Activated effector memory CD4-positive, alpha-beta T cell treated with Interleukin-2 at 50 U/mL for 16 hours (primary cell): ENCODE measurements around the gene MIPEP.
"Not testable (repeated sequence)": the region's sequence is repeated elsewhere in the genome, so short reads cannot be mapped to it uniquely, and the experiment has no call there.

Experiments
- DNase-seq: peaks from one replicate; pipeline ENCODE4 v3.0.0-alpha.2; 2020

MIPEP gene

DNA sequence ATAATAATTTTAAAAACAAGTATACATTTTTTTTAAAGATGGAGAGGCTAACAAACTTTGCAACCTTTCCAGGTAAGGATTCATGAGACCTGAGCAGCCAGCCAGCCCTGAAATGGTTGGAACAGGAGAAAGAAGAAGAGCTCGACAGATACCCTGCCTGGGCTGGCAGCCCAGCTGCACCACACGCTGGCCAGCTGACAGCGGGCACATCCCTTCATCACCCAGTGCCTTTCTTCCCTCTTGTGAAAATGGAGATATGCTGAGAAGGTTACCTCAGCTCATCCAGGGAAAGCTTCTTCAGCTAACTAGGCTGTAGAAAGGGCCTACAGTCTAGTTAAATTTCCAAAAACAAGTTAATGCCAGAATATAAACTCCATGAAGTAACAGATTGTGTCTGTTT lies 4.8 kb downstream of the MIPEP start:
- DNase-seq: not testable (repeated sequence)

DNA sequence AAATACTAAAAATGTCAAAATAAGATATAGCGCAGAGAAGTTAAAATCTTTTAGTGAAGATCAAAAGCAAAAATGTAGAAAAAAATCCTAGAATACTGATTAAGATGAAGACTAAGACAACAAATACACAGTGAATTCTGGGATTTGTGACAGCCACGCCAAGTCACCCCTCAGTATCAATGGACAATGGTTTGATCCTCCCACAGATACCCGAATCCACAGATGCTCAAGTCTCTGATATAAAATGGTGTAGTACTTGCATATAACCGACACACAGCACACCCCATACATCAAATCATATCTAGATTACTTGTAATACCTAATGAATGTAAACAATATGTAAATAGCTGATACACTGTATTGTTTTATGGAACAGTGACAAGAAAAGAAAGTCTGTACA lies 5.9 kb downstream of the MIPEP start:
- DNase-seq: no peak

DNA sequence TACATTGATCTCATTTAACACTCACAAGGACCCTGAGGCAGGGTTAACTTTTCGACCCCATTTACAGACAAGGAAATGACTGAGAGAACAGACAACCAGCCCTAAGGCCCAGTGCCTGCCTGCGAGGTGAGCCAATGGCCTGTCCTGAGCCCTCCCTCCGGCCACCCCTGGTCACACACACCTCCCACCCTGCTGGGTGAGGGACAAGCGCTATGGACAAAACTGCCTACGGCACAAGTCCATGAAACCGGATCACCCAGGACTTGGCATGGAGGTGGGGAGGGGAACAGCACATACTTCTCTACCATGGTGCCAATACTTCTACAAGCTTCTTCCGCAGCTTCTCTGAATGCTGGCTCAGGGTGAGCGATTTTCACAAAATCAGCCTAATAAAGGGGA lies 7.8 kb downstream of the MIPEP start:
- not testable (repeated sequence) for DNase-seq

DNA sequence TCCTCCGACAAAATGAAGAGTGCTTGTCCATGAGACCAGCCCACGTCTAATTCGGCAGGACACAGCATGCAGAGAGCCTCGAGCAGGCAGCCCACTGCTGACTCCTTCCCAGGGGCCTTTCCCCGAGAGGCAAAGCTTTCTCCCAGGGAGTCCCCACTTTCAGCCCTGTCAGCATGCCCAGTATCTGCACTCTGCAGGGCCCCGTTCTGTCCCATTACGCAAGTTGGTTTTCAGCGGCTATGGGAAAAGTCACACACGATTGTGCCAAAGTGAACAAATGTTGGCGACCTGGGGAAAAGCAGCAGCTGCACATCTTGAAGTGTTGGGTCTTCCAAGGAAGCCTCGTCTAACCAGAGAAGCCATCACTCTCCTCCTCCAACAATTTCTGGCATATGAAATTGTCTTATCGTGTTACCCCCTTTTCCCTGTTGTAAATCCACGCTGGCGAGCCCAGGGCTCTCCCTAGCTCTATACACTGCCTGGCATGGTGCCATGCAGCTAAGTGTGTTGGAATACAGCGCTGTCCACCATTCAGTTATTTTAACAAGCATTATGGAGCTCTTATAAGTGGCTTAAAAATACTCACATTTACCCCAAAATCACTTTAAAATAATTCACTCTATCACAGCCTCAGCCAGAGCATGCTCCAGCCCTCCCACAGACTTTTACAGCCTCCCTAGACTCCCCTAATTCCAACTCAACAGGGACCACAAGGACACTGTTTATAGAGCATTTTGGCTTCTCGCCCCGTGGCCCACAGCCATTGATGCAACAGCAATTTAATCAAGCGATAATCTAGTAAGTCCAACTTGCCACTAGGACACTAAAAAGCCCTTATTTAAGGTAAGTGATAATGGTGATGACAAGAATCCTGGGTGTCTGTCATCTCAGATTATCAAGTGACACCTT lies 8.5 kb downstream of the MIPEP start:
- DNase-seq: not testable (repeated sequence)

DNA sequence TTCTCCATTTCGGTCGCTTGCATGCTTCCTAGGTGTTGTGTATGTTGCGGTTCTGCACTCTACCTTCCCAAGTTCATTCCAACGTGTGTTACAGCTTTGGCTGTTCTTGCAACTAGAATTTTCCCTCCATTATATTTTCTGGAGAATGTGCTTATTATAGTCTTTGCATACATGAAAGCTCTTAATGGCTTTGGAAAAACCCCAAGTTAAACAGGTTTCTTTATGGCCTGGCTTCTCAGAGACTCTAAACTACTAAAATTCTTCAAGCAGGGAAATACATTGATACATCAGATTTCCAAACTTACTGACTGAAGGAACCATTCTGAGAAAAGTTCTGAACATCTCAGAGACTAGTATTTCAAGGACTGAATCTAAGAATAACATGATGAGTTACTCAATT lies 11.9 kb downstream of the MIPEP start:
- DNase-seq: no peak

DNA sequence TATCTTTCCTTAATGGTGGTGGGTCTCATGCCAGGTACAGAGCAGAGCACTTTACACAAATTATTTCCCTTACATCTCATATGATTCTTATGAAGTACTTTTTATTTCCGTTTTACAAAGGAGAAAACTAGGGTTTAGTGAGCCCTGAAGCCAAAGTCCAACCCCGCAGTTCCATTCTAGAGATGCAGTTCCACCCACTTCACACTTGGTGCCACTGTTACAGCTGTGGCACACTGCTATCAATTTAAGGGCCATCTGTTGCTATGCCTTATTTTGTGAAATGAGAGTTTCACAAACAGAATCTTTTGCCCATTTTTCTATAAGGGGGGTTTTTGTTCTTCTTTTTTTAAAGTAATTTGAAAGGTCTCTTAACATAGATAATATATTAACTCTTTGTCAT lies 12.9 kb downstream of the MIPEP start:
- no peak for DNase-seq

DNA sequence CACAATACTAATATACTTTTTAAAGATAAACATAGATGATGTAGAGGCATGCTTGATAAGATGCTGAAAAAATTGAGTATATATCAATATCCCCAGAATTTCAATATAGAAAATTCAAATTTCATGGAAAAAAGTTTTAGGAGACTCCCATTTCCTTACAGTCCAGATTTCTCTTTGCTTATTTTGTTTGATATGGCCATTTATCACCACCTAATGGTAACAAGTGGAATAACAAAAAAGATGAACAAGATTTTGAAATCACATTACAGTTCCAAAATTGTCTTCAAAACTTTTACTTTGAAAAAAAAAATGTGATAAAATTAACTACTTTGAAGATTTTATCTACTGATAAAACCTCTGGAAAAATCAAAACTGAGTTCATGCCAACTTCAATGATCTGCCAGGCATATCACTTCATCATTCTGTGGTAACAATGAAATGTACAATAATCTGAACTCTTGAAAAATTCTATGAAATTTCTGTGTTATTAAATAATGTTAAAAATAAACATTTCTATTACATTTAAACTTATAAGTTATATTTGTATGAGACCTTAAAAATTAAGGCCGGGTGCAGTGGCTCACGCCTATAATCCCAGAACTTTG lies 17.5 kb downstream of the MIPEP start:
- DNase-seq: no peak

DNA sequence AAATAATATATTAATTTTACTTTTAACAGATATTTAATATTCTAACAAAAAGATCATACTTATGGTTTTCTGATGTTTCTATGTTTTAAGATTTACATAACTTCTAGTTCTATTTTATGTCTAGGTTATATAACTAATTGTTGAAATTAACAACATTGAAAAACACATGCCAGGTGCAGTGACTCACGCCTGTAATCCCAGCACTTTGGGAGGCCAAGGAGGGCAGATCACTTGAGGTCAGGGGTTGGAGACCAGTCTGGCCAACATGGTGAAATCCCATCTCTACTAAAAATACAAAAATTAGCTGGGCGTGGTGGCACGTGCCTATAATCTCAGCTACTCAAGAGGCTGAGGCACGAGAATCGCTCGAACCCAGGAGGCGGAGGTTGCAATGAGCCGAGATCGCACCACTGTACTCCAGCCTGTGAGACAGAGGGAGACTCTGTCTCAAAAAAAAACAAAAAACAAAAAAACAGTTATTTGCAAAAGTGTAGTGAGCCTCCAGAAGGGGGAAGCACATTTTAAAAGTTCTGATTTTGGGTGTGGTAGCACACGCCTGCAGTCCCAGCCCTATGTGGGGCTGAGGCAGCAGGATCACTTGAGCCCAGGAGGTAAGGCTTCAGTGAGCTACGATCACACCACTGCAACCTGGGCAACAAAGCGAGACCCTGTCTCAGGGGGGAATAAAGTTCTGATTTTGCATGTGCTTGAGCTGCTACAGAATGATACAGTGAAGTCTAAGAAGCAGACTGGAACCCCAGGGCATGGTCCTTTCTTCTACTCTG lies 18.7 kb downstream of the MIPEP start:
- no peak for DNase-seq

DNA sequence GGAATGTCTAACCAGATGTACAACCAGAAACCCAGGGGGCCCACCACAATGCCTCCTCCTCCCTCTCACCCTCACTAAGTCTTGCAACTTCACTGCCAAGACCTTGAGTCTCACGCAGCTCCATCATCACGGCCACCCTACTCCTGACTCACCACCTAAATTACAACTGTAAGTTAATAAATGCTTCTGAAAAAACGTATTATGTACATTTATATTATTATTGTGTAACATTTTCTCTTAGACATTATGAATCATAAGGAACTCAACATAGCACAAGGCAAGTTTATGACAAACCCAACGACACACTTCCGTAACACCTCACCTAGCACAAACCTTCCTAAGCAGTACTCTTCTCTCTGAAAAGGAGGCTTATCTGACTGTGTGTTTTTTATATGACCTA lies 20.7 kb downstream of the MIPEP start:
- no peak for DNase-seq

DNA sequence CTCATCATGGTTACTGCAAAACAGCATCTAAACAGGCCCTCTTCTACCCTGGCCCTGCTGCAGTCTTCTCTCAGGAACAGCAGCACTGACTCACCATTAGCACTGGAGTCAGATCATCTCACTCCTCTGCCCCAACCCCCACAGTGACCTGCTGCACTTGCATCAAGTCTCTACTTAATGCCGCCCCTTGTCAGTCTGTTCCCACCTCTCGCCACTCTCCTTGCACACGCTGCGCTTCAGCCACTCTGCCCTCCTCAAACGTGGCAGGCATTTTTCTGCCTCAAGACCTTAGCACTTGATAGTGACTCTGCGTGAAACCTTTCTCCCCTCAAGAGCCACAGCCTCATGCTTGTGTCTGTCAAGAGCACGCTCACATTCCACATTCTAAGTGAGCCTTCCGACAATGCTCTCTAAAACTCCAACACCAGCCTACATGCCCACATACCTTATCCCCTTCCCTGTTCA lies 22.1 kb downstream of the MIPEP start:
- no peak for DNase-seq

DNA sequence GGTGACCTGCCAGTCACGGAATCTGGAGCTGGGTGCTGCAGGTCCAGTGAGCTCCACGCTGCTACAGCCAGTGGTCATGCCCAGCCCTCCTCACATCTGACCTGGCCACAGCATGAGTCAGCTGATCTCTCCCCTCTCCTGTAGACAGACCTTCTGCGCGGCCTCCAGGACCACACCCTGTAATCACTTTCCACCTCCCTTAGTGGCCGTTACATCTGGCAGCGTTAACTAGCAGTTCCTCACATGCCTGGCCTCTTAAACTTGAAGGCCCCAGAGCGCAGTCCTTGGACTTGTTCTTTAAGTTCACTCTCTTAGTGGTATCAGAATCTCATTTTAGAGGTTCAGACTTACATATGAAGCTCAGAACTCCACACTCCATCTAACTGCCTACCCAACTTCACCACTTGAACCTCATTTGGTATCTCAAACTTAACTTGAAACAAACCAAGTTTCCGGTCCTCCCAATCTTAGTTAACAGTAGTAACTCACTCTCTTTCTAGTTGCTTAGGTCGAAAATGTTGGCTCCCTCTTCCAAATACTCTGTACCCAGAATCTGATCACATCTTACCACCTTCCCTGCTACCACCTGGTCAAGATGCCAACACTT lies 22.7 kb downstream of the MIPEP start:
- DNase-seq: no peak

DNA sequence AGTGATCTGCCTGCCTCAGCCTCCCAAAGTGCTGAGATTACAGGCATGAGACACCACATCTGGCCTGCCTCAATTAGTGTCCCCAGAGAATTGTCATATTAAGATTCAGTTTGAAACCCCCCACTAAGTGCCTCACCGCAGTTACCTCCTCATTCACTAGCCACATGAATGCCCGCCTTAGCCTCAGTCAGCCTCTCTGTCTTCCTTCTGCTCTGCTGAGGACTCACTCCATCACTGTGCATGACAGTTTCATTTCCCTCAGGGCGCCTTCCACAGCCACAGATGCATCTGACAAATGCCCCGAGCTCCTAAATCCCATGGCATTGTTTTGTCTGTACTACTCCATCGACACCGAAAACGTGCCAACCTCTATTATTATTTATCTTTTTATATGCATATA lies 23.3 kb downstream of the MIPEP start:
- no peak for DNase-seq

DNA sequence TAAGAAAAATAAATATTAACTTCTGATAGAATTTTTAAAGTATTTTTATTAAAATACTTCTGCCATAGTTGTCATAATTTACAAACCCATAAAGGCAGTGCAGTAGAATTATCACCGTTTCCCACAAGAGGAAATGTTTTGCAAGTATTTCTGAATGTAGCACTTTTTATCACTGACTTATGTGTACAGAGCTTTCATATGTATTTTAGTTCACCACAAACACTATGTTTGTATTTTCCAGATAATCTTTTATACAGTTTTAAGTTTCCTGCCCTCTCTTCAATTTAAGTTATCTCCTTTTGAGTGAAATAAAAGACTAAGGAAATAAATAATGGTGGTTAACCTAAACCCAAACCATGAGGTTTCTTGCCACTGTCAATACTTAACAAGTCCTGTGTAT lies 24.2 kb downstream of the MIPEP start:
- no peak for DNase-seq

DNA sequence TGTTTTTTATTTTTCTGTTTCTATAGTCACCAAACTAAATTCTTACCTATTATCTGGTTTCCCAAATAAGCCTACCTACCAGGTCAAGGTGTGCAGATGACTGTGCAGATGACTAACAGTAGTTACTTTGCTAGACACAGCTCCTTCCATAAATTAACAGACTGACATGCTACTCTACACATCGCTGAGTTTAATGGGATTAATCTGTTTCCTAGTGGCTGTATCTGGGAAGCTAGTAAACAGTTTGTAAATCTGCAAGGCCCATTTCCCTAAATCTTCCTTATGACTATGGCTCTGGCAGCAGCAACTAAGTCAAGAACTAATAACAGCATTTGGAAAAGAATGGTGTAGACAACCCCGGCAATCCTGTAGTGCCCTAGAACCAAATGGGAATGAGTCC lies 27.9 kb downstream of the MIPEP start:
- no peak for DNase-seq

DNA sequence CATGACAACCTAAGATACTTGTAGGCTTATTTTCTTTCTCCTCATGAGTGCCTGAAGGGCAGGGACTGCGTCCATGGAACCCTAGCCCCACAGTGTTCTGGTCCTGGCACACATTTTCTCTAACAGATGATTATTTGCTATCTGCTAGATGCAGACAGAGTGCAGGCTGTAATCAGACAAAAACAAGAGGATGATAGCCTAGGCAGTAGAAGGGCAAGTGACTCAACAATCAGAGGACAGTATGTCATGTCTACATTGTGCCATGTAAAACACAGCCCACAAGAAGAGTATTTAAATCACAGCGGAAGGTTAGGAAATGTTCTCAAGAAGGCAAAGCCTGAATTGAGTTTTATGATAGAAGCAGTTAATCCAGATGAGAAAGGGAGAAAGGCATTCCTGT lies 29.3 kb downstream of the MIPEP start:
- no peak for DNase-seq

DNA sequence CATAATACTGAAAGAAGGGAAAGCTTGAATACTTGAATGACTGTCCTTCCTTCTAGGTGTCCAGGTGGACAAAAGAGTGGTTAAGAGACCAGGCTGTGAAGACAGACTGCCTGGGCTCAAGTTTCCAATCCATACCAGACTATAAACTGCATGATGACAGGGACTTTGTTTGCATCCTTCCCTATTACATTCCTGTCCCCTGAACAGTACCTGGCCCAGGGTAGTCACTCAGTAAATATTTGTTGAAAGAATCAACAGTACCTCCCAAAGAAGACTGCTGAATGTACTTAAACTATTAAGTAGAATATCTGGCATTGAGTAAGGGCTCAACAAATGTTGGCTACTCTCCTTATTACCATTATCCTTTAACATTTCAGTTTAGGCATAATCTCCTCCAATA lies 29.7 kb downstream of the MIPEP start:
- DNase-seq: no peak

DNA sequence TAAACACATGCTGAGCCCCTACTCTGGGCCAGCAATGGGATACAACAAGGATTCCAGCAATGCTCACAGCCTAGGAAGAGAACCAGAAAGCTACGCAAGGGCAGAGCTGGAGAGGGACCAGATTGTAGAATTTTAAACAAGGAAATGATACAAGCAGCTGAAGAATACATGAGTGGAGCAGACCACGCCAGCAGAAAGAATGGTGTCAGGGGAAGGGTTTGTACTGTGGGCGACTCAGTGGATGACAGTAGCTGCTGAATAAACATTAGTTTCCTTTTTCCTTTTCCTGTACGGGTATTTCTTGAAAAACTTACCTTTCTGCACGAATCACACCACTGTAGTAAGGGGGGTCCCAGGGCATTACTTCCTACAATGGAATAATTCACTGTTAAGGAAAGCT lies 30.7 kb downstream of the MIPEP start:
- DNase-seq: no peak

DNA sequence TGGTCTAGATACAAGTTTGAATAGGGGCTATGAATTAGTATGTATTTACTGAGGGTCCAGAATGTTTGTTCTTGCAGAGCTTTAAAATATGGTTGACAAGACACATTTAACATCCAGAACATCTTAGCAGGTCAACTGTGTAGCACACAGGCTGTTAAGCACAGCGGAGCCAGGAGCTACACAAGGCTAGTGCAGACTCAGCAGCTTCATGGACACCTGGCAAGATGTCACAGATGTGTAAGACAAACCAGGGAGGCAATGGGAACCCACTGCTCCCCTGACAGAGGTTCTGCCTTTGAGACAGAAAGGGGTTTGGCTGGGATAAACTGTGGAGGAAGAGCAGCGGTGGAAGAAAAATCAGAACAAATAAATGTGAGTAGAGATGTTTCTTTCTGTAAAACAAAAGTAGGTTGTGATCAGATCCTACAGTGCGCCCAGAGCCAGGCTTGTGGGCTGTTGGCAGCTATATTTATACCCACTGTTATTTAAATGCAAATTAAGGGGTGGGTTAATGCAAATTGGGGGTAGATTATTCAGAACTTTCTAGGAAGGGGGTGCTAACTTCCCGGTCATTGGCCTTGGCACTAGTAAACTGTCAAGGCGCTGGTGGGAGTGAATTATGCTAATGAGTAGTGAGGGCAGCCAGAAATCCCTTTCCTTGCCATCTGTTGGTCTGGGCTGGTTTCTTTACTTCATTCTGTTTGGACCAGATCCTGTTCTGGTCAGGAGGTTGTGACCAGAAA lies 33.0 kb downstream of the MIPEP start:
- DNase-seq: no peak

DNA sequence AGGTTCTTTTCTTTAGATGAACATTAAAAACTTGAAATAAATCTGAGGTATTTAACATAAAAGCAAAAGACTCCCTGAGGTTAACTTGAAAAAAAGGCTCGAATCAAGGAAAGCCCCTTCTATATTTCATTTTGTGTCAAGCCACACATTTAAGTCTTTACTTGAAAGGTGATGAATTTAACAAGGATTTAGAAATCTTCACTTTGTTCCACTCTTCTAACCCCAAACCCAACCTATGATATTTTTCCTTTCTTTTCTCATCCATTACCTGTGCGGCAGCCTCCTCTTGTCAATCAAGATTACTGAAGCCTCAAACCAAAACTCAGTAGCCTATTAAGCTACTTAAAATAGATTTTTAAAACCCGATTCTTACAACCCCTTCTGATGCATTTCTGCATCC lies 33.8 kb downstream of the MIPEP start:
- DNase-seq: no peak

DNA sequence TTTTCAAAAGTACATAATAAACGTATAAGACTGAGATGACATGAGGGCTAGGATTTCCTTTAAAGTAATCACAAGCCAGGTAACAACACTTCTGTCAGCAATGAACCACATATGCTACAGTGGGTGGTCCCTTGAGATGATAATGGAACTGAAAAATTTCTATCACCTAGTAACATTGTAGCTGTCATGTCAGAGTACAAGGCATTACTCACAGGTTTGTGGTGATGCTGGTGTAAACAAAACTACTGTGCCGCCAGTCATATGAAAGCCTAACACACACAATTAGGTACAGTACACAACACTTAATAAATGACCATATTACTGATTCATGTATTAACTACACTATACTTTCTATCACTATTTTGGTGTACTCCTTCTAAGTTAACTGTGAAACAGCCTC lies 36.8 kb downstream of the MIPEP start:
- no peak for DNase-seq

DNA sequence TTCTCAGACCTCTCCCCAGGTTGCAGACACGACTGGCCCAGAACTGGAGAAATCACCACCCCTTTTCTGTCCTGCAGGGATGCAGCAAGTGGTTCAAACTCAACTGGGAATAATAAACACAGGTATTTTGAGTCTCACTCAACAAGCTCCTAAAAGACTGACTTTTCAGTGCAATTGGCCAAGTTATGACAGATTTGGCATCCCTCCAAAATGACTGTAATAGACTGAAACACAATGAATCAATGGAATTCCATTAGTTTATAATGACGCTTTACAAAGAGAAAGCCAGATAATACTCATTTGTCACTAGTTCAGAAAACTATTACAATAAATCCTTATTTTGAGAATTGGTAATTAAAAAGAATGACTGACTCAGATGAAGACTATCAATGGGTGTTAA lies 38.1 kb downstream of the MIPEP start:
- no peak for DNase-seq

DNA sequence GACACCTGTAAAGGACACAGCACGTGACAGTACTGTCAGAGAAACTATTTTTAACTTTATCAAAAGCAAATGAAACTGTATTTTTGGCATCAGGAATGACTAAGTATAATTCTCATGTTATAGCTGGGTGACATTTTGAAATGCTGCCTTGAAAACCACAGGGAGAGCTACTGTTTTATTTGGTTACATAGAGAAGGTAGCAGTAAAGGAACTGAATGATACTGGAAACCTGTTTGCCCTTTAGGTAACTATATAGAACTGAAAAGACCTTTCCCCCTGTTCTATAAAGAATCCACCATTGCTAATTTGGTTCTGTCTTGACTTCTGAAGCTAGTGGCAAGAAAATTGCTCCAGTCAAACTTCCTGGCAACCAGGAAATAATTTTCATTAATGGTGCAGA lies 39.1 kb downstream of the MIPEP start:
- no peak for DNase-seq

DNA sequence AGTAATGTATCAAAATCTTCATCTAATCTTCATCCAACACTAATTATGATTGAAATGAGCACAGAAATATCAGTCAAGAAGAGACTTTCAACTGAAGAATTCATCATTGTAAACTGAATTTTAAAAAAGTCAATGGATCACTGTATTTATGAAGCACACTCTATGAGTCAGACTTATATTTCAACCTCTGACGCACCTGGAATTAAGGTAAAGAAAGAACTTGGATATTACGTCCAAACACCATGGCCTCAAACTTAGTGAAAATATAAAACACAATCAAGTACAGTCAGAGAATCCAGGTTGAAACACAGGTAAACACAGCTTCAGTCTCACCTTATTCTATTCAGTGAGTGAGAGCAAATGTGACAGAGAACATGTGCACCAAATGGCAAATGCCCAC lies 39.5 kb downstream of the MIPEP start:
- no peak for DNase-seq
